Coronary artery (tissue), 2 donors: ENCODE results near the gene MAB21L4.

Experiments
- DNase-seq: peaks from one replicate; pipeline ENCODE4 v3.0.0-alpha.2; 2017; ENCODE audit warnings: low spot score
- H3K27ac ChIP-seq, 2 donors: fragments of 200-600 bp; sonication (generic); one replicate each; pipeline ENCODE4 v1.5.1; 2016 to 2019
- H3K4me3 ChIP-seq: fragments of 200-600 bp; sonication (generic); 2 replicates; pipeline ENCODE4 v1.5.1; 2016; ENCODE audit warnings: mild to moderate bottlenecking, moderate library complexity
- TF ChIP-seq, protein P1 (sequence below): fragments of 200-600 bp; sonication (generic); IDR thresholded peaks from one replicate; pipeline ENCODE4 v1.5.1; 2019; ENCODE audit warnings: antibody characterized with exemption

The MAB21L4 gene

DNA sequence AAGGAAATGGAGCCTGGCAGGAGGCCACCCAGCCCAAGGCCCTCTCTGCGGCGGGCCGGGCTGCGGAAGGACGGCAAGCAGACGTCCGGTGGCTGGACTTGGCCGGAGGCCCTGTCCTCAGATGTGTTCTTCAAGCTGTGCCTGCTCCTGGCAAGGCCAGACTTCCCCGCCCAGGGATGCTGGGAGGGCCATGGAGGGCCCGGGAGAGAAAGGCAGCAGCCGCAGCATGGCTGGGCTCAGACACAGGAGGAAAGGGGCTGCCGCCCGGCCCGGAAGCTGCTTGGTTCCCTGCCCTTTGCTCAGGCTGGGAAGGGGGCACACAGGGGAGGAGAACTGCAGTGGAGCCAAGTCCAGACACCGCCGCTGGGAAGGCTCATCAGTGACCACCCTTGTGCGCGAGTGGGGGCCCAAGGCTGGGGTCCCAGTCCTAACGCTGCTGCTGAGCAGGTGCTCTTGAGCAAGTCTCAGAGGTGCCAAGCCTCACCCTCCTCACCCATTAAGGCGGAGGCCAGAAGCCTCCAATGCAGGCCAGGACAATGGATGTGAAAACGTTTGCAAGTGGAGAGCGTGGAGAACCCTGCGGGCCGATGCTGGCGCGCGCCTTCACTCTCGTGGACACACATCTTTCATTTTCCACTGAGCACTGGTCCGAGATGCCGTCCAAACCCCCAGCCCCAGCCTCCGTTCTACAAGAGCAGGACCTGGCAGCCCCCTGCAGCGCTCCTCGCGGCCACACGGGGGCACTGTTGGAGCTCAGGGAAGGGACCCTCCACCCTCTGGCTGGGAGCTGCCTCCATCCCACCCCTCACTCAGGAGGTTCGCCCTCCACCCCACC, 18.1 kb upstream of the MAB21L4 start:
- no peak for DNase-seq
- TF ChIP-seq, protein P1, sequence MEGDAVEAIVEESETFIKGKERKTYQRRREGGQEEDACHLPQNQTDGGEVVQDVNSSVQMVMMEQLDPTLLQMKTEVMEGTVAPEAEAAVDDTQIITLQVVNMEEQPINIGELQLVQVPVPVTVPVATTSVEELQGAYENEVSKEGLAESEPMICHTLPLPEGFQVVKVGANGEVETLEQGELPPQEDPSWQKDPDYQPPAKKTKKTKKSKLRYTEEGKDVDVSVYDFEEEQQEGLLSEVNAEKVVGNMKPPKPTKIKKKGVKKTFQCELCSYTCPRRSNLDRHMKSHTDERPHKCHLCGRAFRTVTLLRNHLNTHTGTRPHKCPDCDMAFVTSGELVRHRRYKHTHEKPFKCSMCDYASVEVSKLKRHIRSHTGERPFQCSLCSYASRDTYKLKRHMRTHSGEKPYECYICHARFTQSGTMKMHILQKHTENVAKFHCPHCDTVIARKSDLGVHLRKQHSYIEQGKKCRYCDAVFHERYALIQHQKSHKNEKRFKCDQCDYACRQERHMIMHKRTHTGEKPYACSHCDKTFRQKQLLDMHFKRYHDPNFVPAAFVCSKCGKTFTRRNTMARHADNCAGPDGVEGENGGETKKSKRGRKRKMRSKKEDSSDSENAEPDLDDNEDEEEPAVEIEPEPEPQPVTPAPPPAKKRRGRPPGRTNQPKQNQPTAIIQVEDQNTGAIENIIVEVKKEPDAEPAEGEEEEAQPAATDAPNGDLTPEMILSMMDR, result peak; percentile 76
- peak overlapping the region in 1 of 2 donors; percentile 60 for H3K27ac ChIP-seq
- H3K4me3 ChIP-seq, result peak overlapping the region; percentile 26

DNA sequence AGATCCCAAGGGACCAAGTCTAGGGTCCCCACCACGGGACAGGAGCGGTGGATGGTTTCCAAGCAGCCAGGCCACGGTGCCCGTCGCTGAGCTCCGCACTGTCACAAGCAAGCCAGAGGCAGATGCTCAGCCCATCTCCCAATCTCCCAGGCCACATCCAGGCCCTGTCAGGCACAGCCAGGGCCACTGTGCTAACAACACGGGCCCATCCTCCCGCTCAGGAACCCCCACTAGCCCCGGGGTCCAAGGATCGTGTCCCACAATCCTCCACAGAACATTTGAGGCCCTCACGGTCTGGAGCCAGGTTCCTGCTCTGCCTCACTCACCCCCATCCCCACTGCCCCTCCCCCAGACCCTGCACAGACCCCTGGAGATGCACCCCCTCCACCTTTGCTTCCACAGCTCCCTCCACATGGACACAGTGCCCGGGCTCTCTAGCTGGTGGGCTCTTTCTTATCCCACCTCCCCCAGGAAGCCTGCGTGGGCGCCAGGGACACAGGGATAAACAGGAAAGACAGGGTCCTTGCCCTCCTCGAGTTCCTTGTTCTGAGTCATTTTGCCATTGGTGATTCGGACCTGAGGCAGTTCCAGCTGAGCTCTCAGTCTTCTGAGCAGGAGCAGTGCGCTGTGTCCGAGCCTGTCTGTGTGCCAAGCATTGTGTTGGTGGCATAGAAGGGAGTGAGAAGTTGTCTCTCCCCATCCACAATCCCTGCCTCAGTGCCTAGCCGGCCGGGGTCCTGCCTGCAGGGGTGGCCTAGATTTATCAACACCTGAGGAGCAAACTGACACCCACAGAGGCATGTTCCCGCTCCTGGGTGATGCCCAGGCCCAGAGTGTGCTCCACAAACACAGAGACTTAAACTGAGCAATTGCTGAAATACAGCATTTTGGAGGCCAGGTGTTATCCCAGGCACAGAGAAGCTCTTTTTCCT, 17.2 kb upstream of the MAB21L4 start:
- TF ChIP-seq, protein P1, result no peak

DNA sequence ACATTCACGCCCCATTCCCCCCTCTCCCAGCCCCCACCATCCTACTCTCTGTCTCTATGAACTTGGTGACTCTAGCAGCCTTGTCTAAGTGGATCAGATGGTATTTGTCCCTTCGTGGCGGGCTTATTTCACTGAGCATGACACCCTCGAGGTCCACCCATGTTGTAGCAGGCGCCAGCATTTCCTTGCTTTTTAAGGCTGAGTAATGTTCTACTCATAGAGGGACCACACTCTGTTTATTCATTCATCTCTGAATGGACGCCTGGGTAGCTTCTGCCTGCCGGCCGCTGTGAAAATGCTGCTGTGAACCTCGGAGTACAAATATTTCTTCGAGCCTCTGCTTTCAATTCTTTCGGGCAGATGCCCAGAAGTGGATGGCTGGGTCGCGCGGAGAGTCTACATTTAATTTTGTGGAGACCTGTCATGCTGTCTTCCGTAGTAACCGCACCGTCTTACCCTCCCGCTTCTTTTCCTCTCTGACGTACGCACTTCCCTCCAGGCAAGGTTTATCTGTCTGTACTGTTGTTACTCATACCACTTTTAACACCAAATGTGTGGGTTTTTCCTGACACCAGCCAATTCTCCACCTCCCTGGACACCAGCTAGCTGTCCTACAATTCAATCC, 15.8 kb upstream of the MAB21L4 start:
- DNase-seq, result no peak
- no peak overlapping the region for H3K27ac ChIP-seq
- H3K4me3 ChIP-seq, result no peak overlapping the region
- TF ChIP-seq, protein P1, result no peak

More for the DNA sequence above, 17.2 kb upstream of the MAB21L4 start:
- no peak overlapping the region for H3K4me3 ChIP-seq
- no peak for DNase-seq
- peak overlapping the region in 1 of 2 donors; percentile 26 for H3K27ac ChIP-seq

DNA sequence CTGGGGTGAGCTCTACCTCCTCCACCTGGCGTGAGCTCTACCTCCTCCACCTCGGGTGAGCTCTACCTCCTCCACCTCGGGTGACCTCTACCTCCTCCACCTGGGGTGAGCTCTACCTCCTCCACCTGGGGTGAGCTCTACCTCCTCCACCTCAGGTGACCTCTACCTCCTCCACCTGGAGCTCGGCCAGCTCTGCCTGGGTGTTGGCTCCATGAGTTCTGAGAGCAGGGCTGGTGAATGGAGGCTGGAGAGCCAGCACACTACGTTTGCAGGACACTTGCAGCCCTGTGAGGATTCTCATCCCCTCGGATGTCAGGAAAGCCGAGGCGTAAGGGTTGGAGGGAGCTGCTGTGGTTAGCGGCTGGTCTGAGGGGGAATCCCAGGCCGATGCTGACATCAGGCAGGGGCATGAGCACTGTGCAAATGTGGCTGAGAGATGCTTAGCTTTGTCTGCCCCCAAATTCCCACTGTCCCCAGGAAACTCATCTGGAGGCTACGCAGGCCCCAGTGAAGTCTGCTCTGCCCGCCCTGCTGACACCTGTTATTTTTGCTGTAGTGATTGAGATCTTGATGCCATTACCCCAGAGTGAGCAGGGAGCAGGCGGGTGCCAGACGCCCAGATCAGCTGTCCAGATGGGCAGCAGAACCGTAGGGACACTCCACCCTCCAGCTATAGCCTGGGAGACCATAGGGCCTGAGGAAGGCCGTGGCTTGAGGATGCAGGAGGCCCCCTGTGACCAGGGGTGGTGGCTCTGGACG, 13.4 kb upstream of the MAB21L4 start:
- Histone ChIP-seq H3K4me3 (no peak overlapping the region), H3K27ac (no peak overlapping the region)
- no peak for DNase-seq
- TF ChIP-seq, protein P1, result no peak

DNA sequence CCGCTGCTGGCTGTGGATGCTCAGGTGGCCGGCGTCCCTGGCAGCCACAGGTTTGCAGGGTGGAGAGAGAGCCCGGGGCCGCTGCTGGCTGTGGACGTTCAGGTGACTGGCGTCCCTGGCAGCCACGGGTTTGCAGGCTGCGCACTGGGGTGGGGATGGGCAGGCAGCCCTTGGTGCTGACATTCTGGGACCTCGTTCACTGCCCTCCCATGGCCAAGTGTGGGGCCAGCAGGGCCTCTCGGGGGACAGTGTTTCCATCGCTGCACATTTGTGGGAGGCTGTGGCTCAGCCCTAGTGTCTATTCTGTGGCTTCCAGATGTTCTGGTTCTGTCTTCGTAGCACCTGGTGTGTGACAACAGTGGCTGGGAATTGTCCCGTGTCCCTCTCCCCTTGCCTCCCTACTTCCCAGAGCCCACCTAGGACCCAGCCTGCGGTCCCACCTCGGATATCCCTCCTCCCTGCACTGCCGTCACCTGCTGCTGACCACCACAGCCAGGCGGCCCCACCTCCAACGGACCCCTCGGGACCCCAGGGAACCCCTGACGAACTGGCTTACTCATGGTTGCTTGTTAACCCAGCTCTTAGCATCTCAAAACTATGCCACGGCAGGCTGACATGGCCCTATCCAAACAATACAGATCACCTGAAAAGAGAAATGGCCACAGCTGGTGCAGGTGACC, 11.1 kb upstream of the MAB21L4 start:
- no peak overlapping the region for H3K27ac ChIP-seq
- TF ChIP-seq, protein P1, result no peak
- DNase-seq, result no peak
- no peak overlapping the region for H3K4me3 ChIP-seq
